Stimulated activated CD4-positive, alpha-beta T cell treated with anti-CD3 and anti-CD28 coated beads, Interleukin-12 subunit alpha, Interleukin-12 subunit beta, amount 100 ng/mL, for 4 hours (primary cell): Measurements from ENCODE around the gene ZNF366.
"Not testable (repeated sequence)": the region's sequence is repeated elsewhere in the genome, so short reads cannot be mapped to it uniquely, and the experiment has no call there.

Experiments
- DNase-seq: peaks from one replicate; pipeline ENCODE4 v3.0.0-alpha.2; 2020

ZNF366 gene

DNA sequence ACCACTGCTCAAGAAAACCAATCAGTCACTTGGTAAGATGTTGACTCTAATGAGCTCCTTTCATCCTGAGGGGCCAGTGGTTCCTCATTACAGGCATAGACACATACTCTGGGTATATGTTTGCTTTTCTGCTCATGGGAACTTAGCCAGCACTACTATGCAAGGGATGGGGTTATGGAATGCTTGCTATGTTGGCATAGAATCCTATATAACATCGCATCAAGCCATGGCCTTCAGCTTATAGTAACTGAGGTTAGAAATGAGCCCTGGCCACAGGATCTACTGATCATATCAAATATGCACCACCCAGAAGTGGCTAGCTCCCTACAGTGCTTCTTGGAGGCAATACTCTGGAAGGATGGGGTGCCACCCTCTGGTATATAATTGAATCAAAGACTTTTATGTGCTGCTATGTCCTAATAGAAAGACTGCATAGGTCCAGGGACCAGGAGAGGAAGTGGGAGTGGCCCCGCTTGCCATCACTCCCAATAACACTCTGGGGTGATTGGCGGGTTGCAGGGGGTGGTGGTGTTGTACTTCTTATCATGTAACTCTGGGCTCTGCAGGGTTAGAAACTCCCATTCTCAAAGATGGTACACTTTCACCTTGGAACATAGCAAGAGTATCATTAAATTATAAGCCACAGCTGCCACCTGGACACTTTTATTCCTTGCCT is 70.3 kb downstream of the ZNF366 start:
- DNase-seq: no peak

DNA sequence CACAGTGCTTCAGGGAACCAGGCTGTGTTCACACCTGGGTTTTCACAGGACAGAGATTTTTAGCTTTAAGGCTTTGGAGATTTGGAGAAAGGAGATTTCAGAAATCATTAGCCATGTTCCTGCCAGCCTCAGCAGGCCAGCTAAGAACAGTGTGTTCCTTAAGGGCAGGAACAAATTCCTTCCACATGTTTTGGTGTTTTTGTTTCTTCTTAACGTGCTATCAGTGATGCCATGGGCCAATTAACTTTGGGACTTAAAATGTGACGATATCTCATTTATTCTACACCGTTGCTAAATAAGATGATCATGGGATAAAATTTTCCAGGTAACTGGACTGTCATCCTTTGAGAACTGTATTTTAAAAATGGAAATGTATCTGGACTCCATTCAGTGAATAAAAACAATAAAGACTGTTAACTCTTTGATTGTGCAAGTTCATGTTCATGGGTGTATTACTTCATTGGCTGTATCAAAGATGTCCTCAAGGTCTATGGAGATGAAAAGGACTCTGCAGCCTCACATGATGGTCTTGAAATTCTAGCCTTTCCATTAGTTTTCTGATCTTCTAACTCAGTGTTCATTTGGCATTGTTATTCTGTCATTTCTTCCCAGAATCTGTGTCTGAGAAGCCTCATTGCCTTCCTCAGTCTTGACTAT is 72.3 kb downstream of the ZNF366 start:
- no peak for DNase-seq

DNA sequence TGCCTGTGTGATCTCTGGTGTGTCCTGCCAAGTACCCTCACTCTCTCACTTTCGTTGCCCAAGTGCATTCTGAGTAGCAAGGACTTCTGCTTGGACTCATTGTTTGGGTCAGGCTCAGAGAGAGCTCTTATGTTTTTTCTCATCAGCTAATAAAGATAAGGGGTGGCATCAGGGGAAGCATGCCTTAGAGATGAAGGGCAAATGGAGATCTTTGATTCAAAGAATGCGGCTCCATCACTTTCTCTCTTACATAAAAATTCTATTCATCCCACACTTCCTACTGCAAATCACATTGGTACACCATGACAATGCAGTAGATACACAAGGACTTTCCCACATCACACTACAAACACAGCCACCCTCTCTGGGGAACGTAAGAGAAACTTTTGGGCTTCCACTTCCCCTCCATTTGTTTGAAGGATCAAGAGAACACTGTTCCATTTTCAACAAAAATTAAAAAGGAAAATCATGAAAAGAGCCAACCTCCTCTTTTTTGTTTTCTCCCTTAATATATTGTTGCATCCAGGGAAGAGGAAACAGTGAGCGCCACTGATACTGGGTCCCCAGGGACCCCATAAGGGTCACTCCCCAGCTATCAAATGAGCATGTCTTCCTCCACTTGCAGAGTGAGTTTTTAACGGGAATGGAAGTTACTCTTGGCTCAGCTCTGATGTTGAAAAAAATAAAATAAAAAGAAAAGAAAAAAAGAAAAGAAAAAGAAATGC is 73.0 kb downstream of the ZNF366 start:
- no peak for DNase-seq

DNA sequence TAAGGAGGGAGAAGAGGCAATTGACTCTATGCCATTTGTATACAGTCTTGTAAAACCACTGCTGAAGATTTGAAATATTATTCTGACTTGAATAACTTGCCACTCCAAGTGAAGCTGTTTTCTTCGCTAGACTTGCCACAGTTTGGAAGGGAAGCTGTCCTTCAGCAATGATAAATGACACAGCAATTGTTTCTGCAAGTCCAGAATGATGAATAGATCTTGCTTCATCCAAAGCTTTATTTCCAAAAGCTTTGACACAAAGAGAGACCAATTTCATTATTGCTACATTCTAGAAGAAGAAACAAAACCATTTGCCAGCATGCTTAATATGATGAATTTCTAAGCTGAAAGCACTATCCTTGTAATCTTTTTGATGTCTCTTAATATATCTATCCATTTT is 73.7 kb downstream of the ZNF366 start:
- no peak for DNase-seq

DNA sequence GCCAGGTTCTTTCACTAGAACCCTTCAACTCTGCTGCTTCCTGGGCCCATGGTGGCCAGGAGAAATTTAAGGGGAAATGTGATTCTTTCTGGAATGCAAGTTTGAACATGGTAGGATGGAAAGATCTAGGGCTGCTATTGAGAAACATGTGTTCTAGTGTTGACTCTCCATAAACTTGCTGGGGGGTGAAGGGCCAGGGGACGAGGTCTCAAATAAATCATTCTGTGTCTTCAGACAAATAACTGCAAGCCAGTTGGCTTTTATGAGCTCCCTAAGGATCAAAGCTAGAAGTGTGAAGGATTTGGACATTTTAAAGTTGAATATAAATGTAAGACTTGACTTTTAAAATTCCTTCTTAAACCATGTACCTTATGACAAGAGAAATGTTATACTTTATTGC is 78.5 kb downstream of the ZNF366 start:
- DNase-seq: no peak

DNA sequence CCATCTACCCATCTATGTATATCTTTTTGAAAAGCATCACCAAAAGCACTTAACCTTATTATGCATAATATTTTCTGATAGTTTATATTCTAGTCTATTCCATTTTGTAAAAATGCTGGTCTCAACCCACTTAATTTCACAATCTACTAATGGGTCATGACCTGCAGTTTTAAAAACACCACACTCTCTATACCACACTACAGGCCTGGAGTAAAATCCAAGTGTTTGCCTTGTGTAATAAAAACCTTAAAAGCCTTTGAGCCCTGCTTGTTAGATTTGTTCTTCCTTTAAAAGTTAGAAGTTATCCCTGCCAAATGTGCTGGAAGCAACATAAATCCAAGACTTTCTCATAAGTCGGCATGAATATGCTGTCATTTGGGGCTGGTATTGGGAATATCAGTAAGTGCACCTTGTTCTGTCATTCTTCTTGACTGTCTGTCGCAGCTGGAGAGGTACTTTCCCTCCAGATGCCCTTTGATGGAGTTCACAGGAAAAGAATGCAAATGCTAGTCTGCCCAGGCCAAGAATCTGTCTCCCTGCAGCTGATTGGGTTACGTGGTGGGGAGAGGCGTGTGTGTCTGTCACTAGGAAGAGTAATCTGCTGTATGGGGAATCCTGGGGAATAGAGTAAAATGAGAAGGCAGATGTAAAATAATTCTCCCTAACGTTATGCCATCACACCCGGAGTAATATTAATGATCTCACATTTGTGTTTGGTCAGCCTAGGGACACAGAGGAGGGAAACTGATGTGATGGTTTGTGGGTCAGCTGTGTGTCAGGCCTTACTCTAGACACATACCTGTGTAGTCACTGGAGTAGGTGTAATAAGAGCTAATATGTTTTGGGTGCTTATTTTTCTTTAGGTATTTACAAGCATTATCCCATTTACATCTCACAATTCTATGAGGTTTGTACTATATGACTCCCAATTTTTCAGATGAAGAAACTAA is 79.4 kb downstream of the ZNF366 start:
- DNase-seq: no peak

DNA sequence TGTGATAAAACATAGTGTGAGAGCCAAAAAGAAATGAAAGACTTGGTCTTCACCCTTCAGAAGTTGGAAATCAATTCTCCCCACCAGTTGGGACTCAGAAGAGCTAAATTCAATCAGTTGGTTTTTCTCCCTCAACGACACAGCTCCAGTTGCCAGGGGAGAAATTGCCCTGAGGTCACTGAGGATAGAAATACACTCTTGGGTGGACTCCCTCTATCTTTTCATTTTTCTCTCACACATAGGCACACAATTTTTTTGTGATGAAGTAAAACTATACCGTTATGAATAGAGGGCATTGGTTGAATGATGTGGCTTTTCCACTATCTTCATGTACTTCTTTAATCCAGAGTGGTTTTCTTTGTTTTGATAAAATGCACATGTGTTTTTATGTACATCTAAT is 80.2 kb downstream of the ZNF366 start:
- DNase-seq: no peak

DNA sequence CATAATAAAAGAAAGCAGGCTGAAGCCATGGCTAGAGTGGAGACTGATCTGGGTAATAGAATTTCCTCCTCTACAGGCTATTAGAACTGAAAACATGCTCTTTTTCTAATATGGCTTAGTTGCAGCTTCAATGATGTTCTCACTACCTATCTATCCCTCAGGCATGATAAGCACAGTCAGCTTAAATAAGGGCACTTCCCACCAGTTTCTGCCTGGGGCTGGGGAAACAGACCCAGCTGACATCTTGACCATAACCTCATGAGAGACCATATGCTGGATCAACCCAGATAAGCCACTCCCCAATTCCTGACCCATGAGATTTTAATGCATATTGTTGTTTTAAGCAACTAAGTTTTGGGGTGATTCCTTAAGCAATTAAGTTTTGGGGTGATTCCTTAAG is 81.2 kb downstream of the ZNF366 start:
- DNase-seq: no peak

DNA sequence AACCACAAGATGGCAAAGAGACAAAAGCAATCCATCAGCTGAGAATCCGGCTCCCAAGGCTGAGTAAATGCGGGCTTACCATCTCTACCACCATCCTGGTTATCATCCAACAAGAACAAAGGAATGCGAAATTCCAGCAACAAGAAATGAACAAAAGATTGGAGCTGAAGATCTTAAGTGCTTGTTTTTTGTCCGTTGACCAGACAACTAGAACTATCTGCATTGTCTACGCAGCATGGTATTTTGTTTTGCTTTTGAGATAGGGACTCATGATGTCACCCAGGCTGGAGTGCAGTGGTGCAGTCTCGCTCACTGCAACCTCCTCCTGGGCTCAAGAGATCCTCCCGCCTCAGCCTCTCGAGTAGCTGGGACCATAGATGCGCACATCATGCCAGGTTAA is 88.9 kb downstream of the ZNF366 start:
- DNase-seq: no peak

DNA sequence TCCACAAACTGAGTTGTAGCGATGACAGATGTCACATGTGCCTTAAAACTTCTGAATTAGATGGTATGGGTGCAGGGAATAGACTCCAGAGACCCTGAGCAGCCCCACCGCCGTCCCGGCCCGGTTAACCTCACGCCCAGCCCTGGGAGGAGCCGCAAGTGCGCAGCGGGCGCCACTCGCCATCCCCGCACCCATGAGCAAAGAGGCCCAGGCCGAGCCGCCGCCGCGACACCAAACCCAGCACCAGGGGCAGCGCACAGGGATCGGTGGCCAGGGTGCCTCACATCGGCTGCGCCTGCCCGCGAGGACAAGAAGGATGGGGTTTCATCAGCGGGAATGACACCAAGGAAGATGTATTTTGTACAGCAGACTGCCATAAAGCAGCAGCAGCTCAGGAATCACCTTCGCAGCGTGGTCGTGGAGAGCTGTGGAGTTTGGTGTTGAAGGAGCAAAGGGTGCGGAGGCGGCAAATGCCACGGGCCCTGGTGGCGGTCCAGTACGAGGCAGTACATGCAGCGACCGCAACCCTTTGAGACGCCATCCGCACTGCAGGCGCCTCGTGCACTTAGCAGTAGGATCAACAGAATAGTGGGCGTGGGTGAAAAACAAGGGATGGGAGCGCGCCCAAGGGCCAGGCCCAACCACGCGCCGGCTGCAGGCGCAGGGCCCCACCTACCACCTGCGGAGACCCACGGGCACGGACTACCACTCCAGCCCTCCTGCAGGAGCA is 89.7 kb downstream of the ZNF366 start:
- no peak for DNase-seq

DNA sequence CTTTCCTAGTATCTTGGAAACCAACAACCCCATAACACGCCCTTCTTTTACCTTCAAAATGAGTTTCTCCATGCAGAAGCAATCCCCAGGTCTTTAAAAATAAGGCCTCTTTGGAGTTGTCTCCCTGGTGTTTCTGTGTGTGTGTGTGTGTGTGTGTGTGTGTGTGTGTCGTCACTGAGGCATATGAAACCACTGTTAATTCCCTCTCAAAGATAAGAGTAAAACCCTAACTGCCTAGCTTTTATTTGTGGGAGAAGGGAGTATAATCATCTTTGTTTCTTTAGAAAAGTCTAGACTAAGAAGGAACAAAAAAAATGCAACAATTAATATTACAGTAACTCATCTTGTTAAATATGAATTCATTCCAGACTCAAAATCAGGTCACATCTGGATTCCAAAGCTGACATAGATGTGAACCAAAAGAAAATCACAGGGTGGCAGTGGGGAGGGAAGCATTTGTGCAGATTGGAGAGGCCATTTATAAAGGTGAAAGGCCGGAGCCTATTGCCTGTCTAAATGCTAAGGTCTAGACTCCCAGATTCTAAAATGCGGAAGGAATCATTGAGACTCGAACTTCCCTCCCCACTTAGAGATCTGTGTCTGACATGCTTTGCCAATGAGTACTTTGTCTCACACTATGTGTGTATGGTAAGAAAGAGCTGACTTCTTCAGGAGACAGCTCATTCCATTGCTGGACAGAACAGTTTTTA is 91.4 kb downstream of the ZNF366 start:
- DNase-seq: no peak

DNA sequence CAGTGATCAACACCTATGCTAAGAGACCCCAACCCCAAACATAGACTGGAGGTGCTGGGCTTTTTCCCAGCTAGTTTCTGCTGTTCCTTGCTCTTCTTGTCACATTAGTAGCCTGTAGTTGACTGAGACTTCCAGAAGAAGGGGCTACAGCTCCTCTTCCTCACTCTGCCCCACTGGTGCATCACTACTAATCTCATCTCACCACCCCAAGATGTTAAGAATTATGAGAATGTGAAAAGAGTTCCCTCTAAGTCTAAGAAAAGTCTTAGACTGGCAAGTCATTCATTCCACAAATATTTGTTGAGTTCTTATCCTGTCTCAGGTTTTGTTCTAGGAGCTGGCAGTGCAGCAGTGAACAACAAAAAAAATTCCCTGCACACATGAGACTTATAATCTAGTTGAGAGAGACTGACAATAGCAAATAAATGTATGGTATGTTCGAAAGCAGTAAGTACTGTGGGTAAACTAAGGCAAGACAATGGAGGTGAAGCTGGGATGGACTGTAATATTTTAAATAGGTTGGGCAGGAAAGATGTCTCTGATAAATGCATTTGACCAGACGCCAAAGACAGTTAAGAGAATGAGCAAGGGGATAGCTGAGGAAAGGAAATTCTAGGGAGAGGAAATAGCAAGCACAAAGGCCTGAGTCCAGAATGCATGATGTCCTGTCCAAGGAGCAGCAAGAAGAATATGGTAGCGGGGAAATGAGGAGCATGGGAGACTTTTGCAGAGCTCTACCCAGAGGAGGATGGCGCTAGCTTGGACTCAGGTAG is 94.7 kb downstream of the ZNF366 start:
- DNase-seq: no peak

DNA sequence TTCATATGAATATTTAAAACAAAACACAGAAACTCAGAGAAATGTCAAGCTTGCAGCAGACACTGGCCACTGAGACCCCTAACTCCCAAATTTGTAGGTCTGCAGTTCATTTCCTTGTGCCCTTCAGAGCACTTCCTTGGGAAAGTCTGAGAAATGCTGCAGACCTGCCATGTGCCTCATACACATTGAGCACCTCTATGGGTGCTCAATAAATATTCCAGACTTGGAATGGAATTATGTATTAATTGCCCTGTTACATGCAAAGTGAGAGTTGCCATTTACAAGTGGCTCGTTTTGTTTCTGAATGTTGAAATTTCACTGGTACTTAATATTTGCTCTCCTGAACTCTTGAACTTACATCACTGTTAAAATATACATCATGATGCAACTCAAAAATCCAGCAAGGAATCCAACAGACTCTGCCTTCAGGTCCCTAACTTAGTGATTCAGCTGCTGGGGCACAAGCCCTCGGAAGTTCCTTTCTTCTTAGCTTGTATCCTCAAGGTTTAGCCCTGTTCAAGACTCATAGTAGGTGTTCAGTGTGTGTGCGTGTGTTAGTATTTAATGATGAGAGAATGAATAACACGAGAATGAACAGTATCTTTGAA is 96.4 kb downstream of the ZNF366 start:
- no peak for DNase-seq

DNA sequence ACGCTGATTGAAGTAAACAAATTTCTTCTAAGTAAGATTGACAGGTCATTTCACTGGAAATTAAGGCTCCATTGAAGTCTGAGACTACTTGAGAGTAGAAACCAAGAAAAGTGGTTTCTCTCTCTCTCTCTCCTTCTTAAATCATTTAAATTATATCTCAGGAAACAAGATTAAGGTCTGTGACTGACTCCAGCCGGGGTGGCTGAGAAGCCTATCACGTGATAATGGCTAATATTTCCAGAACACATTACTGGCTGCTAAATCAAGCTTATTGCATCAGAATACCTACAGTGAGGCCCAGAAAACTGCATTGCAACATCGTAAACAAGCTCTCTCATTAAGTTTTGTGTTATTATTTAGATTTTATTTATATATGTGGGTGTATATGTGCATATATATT is 98.6 kb downstream of the ZNF366 start:
- no peak for DNase-seq

DNA sequence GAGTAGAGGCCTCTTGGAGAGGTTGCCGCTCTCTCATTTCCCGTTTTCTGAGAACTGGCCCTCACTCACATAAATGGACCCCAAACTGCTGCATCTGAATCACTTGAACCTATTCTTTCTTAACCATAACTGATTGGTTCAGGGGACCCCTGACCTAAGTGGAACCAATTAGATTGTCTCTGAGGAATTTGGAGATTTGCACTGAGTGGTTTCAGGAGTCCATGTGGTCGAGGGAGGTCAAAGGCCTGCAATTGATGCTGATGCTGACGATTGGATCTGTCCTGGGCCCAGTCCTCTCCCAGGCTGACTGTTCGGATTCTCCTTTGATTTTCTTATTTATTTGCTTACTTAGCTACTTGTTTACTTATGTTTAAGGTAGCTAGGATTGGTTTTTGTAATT is 99.1 kb downstream of the ZNF366 start:
- DNase-seq: no peak

DNA sequence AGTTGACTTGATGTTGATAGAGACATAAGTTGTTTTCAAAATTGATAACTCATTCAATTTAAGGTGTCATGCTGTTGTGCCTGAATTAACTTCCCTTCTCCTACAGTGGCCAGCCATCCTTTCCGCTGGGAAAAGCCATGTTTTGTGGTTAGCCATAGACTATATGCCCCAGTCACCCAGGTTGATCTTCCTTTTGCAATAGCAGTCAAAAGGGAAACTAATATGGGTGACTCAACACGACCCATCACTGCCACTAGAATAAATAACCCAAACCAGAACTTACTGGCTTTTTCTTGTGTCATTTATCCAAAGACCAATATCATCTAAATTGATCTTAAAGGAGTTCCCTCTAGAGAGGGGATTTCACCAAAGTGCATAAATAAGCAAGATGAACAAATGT is 99.7 kb downstream of the ZNF366 start:
- no peak for DNase-seq

DNA sequence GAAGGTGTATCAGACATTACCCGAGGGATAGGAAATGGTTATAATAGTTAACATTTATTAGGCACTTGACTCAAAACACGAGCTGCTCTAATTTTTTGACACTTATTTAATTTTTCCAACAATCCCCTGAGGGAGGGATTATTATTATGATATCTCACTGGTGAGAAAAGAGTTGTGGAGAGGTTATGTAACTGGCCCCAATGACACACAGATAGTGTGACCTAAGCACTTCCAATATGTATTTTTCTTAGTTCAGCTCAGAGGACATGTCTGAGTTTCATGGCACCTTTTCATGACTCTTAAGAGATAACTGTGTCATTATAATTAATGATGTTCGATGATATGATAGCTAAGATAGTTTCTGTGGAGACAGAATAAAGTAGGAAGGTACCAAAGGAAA is 100.1 kb downstream of the ZNF366 start:
- no peak for DNase-seq

DNA sequence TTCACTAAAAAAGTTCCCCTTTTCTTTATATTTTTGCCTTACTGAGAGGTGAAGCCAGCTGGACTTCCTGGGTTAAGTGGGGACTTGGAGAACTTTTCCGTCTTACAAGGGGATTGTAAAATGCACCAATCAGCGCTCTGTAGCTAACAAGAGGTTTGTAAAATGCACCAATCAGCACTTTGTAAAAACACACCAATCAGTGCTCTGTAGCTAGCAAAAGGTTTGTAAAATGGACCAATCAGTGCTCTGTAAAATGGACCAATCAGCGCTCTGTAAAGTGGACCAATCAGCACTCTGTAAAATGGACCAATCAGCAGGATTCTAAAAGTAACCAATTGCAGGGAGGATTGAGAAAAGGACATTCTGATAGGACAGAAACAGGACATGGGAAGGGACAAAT is 102.4 kb downstream of the ZNF366 start:
- not testable (repeated sequence) for DNase-seq

DNA sequence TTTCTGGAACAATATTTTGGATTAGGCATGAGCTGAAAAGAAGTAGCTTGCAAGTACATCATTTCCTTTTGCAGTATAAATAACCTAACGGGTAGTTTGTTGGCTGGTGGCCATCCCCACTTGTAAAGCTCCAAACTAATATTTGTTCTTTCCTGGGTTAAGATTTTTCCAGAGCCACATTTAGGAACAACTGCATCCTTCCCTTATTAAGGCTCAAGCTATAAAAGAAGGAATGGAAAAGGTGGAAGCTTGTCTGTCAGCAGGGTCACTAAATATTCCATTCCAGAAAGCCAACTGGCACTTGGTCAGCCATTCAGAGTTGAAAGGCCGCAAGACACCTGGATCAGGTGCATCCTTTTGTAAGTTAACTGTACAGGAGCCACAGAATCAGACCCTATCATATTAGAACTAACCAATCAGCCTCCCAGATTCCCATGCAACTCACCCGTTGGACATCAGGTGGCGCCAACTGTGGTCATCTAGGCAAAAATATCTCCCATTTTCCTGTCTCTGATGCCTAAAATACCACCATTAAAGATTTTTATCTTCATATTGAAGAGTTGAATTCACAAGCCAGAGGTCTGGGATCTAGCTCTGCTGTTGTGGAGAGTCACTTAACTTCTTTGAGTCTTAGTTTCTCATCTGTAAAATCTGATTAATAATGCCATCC is 104.1 kb downstream of the ZNF366 start:
- no peak for DNase-seq

DNA sequence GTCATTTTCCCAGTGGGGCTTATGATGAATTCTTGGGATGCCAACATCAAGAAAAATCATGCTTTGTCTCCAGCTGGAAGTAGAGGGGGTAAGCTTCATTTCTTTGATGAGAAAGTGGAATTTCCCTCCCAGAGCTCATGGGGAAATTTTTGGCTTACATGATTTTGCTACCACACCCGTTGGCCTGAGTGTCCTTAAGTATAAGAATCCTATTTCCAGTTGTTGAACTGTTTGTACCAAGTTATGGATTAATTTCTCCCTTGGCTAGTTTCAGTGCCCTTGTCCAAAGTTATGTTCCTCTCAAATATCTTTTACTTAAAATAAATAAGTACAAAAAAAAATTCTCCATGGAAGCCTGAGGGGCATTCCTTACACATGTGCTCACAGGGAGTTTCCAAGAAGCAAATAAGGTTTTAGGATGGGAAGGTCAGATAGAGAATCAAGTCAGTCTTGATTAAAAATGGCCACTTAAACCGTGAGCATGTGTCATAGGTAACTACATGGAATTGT is 104.8 kb downstream of the ZNF366 start:
- DNase-seq: no peak
